ENCODE data around the gene DOLK. TPM values are rescaled to one million over a fixed set of nuclear protein-coding genes. Genes with fewer than 3 reads are reported as not detected.

Gene DOLK
- polyA plus RNA-seq, 3 donors: 0.76 to 8.5 (median 7.0) TPM

GRCh38 chr9:128927731-128928411 is 19.5 kb downstream of the DOLK start:
- peak; percentile 88 for TF ChIP-seq CTCF (IDR thresholded peaks at IDR 0.05)
- H3K79me2 ChIP-seq (ENCODE audit: insufficient read depth, low read length): no peaks in the 10 kb centered on the region
- H3K27ac ChIP-seq (ENCODE audit: low read depth in 1 of 2, low read length in 2 of 2): no peak overlapping the region
- Mint-ChIP-seq H3K36me3 (no peaks in the 10 kb centered on the region), H3K4me1 (peaks cover 3% of the 10 kb centered on the region), H3K4me3 (no peak overlapping the region), H3K27ac (no peak overlapping the region), H3K27me3 (ENCODE audit: low read depth in 3 of 3) (peaks cover 0 to 4% (median 2%) of the 10 kb centered on the region in 3 donors), H3K9me3 (peaks cover 0 to 1% (median 0%) of the 10 kb centered on the region in 7 donors)
- no peaks in the 10 kb centered on the region for H3K4me1 ChIP-seq (ENCODE audit: control insufficient read depth in 1 of 2, insufficient read depth in 2 of 2, low read length in 2 of 2)
- DNase-seq: peak in 2 of 3 donors; percentile 27 to 35
- WGBS (ENCODE audit: insufficient coverage): 43% methylated on average over 9 of the region's 10 CpGs
- intact Hi-C loops (cut with micrococcal nuclease): loop anchor here (5.0 to 10.0 kb wide), 2 partner anchors 66 to 283 kb away; no protein-coding TSS in a partner anchor
- H3K27me3 ChIP-seq (ENCODE audit: control insufficient read depth in 2 of 2, insufficient read depth in 2 of 2, low read length in 2 of 2): no peaks in the 10 kb centered on the region
- no peak overlapping the region for H3K4me2 ChIP-seq (replicated peaks; ENCODE audit: extremely low read depth, low read length, poor library complexity, severe bottlenecking)
- no peaks in the 10 kb centered on the region for H3K9me3 ChIP-seq (replicated peaks in 1 of 2; ENCODE audit: control insufficient read depth in 1 of 2, insufficient read depth in 1 of 2, low read length in 2 of 2)
- peak overlapping the region; percentile 8 for H3K9ac ChIP-seq (ENCODE audit: insufficient read depth, low read length, poor library complexity, severe bottlenecking)
- H4K20me1 ChIP-seq (ENCODE audit: insufficient read depth, low read length): no peaks in the 10 kb centered on the region
- H2AFZ ChIP-seq (ENCODE audit: insufficient read depth, low read depth, low read length, poor library complexity, severe bottlenecking): no peak overlapping the region
- H3K4me3 ChIP-seq (replicated peaks in 1 of 3; ENCODE audit: low read depth in 2 of 3, low read length in 3 of 3): no peak overlapping the region
- H3K36me3 ChIP-seq (replicated peaks in 1 of 2; ENCODE audit: control insufficient read depth in 1 of 2, insufficient read depth in 2 of 2, low read length in 2 of 2): no peaks in the 10 kb centered on the region

- Mint-ChIP-seq H3K27me3 (ENCODE audit: low read depth in 3 of 3) (peaks cover 1 to 5% (median 4%) of the 10 kb centered on the region in 3 donors), H3K4me1 (peaks cover 13% of the 10 kb centered on the region), H3K4me3 (no peak overlapping the region), H3K27ac (no peak overlapping the region), H3K9me3 (no peaks in the 10 kb centered on the region), H3K36me3 (peaks cover under 1 to 3% of the 10 kb centered on the region in 2 donors)
- intact Hi-C loops (cut with micrococcal nuclease): loop anchor here in 1 of 2 donors (10.0 kb wide), 1 partner anchor 279 kb away; no protein-coding TSS in a partner anchor
- no peak overlapping the region for H3K4me3 ChIP-seq (replicated peaks in 1 of 3; ENCODE audit: low read depth in 2 of 3, low read length in 3 of 3)
- no peaks in the 10 kb centered on the region for H3K27me3 ChIP-seq (ENCODE audit: control insufficient read depth in 2 of 2, insufficient read depth in 2 of 2, low read length in 2 of 2)
- TF ChIP-seq CTCF (IDR thresholded peaks at IDR 0.05): no peak
- WGBS (ENCODE audit: insufficient coverage): 85% methylated on average over 4 of the region's 6 CpGs
- no peak overlapping the region for H3K27ac ChIP-seq (ENCODE audit: low read depth in 1 of 2, low read length in 2 of 2)
- no peaks in the 10 kb centered on the region for H4K20me1 ChIP-seq (ENCODE audit: insufficient read depth, low read length)
- H3K4me2 ChIP-seq (replicated peaks; ENCODE audit: extremely low read depth, low read length, poor library complexity, severe bottlenecking): no peak overlapping the region
- no peak overlapping the region for H2AFZ ChIP-seq (ENCODE audit: insufficient read depth, low read depth, low read length, poor library complexity, severe bottlenecking)
- no peaks in the 10 kb centered on the region for H3K36me3 ChIP-seq (replicated peaks in 1 of 2; ENCODE audit: control insufficient read depth in 1 of 2, insufficient read depth in 2 of 2, low read length in 2 of 2)
- H3K9me3 ChIP-seq (replicated peaks in 1 of 2; ENCODE audit: control insufficient read depth in 1 of 2, insufficient read depth in 1 of 2, low read length in 2 of 2): no peaks in the 10 kb centered on the region
- H3K4me1 ChIP-seq (ENCODE audit: control insufficient read depth in 1 of 2, insufficient read depth in 2 of 2, low read length in 2 of 2): peaks cover 6 to 10% of the 10 kb centered on the region in 2 donors
- DNase-seq: no peak
- H3K9ac ChIP-seq (ENCODE audit: insufficient read depth, low read length, poor library complexity, severe bottlenecking): no peak overlapping the region
- no peaks in the 10 kb centered on the region for H3K79me2 ChIP-seq (ENCODE audit: insufficient read depth, low read length)
Measured at GRCh38 chr9:128923493-128923883, 23.9 kb downstream of the DOLK start.
